ENCODE results near the gene S100A6.

GRCh38 chr1:153534925-153535241 is 908 bp downstream of the S100A6 start:
- TF ChIP-seq, protein P1, sequence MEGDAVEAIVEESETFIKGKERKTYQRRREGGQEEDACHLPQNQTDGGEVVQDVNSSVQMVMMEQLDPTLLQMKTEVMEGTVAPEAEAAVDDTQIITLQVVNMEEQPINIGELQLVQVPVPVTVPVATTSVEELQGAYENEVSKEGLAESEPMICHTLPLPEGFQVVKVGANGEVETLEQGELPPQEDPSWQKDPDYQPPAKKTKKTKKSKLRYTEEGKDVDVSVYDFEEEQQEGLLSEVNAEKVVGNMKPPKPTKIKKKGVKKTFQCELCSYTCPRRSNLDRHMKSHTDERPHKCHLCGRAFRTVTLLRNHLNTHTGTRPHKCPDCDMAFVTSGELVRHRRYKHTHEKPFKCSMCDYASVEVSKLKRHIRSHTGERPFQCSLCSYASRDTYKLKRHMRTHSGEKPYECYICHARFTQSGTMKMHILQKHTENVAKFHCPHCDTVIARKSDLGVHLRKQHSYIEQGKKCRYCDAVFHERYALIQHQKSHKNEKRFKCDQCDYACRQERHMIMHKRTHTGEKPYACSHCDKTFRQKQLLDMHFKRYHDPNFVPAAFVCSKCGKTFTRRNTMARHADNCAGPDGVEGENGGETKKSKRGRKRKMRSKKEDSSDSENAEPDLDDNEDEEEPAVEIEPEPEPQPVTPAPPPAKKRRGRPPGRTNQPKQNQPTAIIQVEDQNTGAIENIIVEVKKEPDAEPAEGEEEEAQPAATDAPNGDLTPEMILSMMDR (IDR thresholded peaks at IDR 0.05), result no peak
- TF ChIP-seq POLR2AphosphoS5 (IDR thresholded peaks at IDR 0.05; ENCODE audit: insufficient read depth in 1 of 2, low read depth in 1 of 2), result no peak
- TF ChIP-seq POLR2A (IDR thresholded peaks at IDR 0.05), result no peak
